ENCODE measurements around the gene SERTAD1.

DNA sequence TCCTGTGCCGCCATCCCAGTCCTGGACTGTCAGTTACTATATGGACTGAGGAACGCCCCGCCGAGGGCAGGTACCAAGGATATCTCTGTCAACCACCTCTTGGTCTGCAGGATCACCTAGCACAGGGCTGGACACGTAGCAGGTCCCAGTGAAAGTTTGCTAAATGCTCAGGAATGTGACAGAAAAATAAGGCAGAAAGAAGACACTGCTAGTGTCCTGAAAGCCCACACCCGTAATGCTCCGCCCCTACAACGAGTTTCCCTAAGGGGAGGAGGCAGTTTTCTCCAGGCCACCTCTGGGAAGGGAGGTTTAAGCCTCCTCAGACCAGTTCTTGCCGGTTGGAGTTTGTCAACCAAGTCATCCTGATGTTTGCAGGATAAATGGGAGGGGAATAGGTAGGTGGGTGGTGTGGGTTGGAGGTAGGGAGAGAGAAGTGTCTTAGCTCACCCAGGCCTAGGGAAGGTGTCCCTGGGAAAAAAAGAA lies 20.0 kb upstream of the SERTAD1 start:
- TF ChIP-seq CTCF (IDR thresholded peaks at IDR 0.05 in 8 of 11, conservative IDR thresholded peaks at IDR 0.05 in 3 of 11) (no peak), POLR2AphosphoS5 (IDR thresholded peaks at IDR 0.05) (no peak), POLR2A (IDR thresholded peaks at IDR 0.05) (no peak)
